Endothelial cell of umbilical vein (primary cell): ENCODE results near the gene VEGFA. TPM values are rescaled to one million over a fixed set of nuclear protein-coding genes. Genes with fewer than 3 reads are reported as not detected.

Source experiments
- BruUV-seq: library from RNA; stranded (reverse); fragments of 400-500 nt; replicated peaks from 2 replicates; lab custom pipeline; 2021; lab: Mats Ljungman, UMichigan
- CTCF ChIA-PET: fragments of 300-600, 350-600 bp; sonication (Branson Sonifier 250); formaldehyde crosslinking; loops from one replicate; lab custom pipeline; 2021; ENCODE audit warnings: antibody characterized with exemption, inconsistent platforms; lab: Charles Lee
- POLR2A ChIA-PET: fragments of 300-600, 350-600 bp; sonication (Branson Sonifier 250); formaldehyde crosslinking; loops from one replicate; lab custom pipeline; 2021; ENCODE audit warnings: antibody characterized with exemption, inconsistent platforms; lab: Charles Lee
- DNase-seq: peaks from one replicate; pipeline ENCODE4 v3.0.0-alpha.2; 2011; ENCODE audit warnings: low read depth, low spot score
- FAIRE-seq: peaks from 2 replicates; lab custom pipeline; 2011; peaks lifted over from hg19 to GRCh38; lab: Jason Lieb, UNC
- H2AFZ ChIP-seq: 2 replicates; pipeline ENCODE4 v1.6.0; 2012; ENCODE audit warnings: low read depth, low read length, control low read depth, inconsistent platforms
- H3K27ac ChIP-seq: 2 replicates; pipeline ENCODE4 v1.5.1; 2011; ENCODE audit warnings: low read depth, mild to moderate bottlenecking, control low read depth, low read length, moderate library complexity; ENCODE audit not compliant: insufficient read depth
- H3K27me3 ChIP-seq, 2 experiments: 2 replicates each; pipeline versions ENCODE4 v1.6.0 to v1.6.1; 2011; ENCODE audit warnings: low read length in 2 of 2, mixed read lengths in 1 of 2; ENCODE audit not compliant: control insufficient read depth in 2 of 2, insufficient read depth in 2 of 2
- H3K36me3 ChIP-seq, 2 experiments: 2 replicates in 1 of 2; 3 replicates in 1 of 2; pipeline ENCODE4 v1.5.1; 2011; ENCODE audit warnings: low read length in 2 of 2, mild to moderate bottlenecking in 1 of 2, moderate library complexity in 1 of 2; ENCODE audit not compliant: control insufficient read depth in 2 of 2, insufficient read depth in 2 of 2; ENCODE audit errors: extremely low read depth in 1 of 2
- H3K4me1 ChIP-seq: 3 replicates; pipeline ENCODE4 v1.5.1; 2011; ENCODE audit warnings: mild to moderate bottlenecking, low read length; ENCODE audit not compliant: control insufficient read depth, insufficient read depth; ENCODE audit errors: extremely low read depth
- H3K4me2 ChIP-seq: 2 replicates; pipeline ENCODE4 v1.6.1; 2011; ENCODE audit warnings: low read length, control low read depth, mixed read lengths; ENCODE audit not compliant: insufficient read depth
- H3K4me3 ChIP-seq, 3 experiments: fragments of 200-600 bp in 1 of 3; sonication (generic), shearing (Covaris generic) in 1 of 3; replicated peaks in 1 of 3; 2 replicates each; pipeline ENCODE4 v1.5.1; 2011 to 2016; ENCODE audit warnings: control low read depth in 3 of 3, low read length in 3 of 3, mild to moderate bottlenecking in 2 of 3, inconsistent platforms in 1 of 3, low read depth in 1 of 3, moderate library complexity in 1 of 3; ENCODE audit not compliant: insufficient read depth in 1 of 3
- H3K79me2 ChIP-seq: 2 replicates; pipeline ENCODE4 v1.6.0; 2012; ENCODE audit warnings: low read length, inconsistent platforms; ENCODE audit not compliant: control insufficient read depth, insufficient read depth
- H3K9ac ChIP-seq: replicated peaks from 2 replicates; pipeline ENCODE3; 2011; ENCODE audit warnings: low read length, control low read depth; ENCODE audit not compliant: insufficient read depth; ENCODE audit errors: extremely low read depth
- H3K9me1 ChIP-seq: replicated peaks from 3 replicates; pipeline ENCODE4 v1.6.0; 2011; ENCODE audit warnings: mild to moderate bottlenecking, low read length; ENCODE audit not compliant: control insufficient read depth, insufficient read depth; ENCODE audit errors: extremely low read depth
- H3K9me3 ChIP-seq: replicated peaks from 2 replicates; pipeline ENCODE4 v1.5.1; 2012; ENCODE audit warnings: low read length, inconsistent platforms; ENCODE audit not compliant: control insufficient read depth, insufficient read depth
- H4K20me1 ChIP-seq: replicated peaks from 2 replicates; pipeline ENCODE3; 2011; ENCODE audit warnings: mild to moderate bottlenecking, low read length; ENCODE audit not compliant: control insufficient read depth, insufficient read depth; ENCODE audit errors: extremely low read depth
- EZH2 ChIP-seq: IDR thresholded peaks from 2 replicates; pipeline ENCODE4 v1.6.1; 2012; ENCODE audit warnings: borderline replicate concordance, low read depth, mild to moderate bottlenecking, moderate library complexity, low read length, inconsistent platforms; ENCODE audit not compliant: severe bottlenecking
- FOS ChIP-seq: IDR thresholded peaks from 2 replicates; pipeline ENCODE4 v1.6.1; 2011; ENCODE audit warnings: mild to moderate bottlenecking, low read length, moderate library complexity, borderline replicate concordance; ENCODE audit not compliant: insufficient read depth
- GATA2 ChIP-seq: IDR thresholded peaks from 2 replicates; pipeline ENCODE4 v1.7.0; 2011; ENCODE audit warnings: low read depth, mild to moderate bottlenecking, moderate library complexity, mixed read lengths, low read length; ENCODE audit not compliant: insufficient read length, insufficient read depth
- JUN ChIP-seq: IDR thresholded peaks from 2 replicates; pipeline ENCODE4 v1.6.1; 2011; ENCODE audit warnings: borderline replicate concordance, low read depth; ENCODE audit not compliant: insufficient read length, insufficient read depth
- MAX ChIP-seq: IDR thresholded peaks from 2 replicates; pipeline ENCODE4 v1.6.1; 2011; ENCODE audit not compliant: insufficient read depth, insufficient read length
- MYC ChIP-seq: IDR thresholded peaks from one replicate; pipeline ENCODE4 v1.6.1; 2011; ENCODE audit warnings: mild to moderate bottlenecking, low read depth, low read length
- POLR2A ChIP-seq: IDR thresholded peaks from 2 replicates; pipeline ENCODE4 v1.6.1; 2012; ENCODE audit warnings: low read depth, mild to moderate bottlenecking, control low read depth, low read length
- POLR2AphosphoS5 ChIP-seq: IDR thresholded peaks from 2 replicates; pipeline ENCODE4 v1.6.1; 2012; ENCODE audit warnings: low read depth, mild to moderate bottlenecking, control low read depth, low read length, moderate library complexity; ENCODE audit not compliant: insufficient read depth
- dilution Hi-C: fragments of 300-500 bp; cut with MboI; formaldehyde crosslinking; loops from one replicate; pipeline ENCODE4 v1.15.0; 2019; ENCODE audit warnings: low sequenced_read_pairs; ENCODE audit not compliant: extremely low pct_ligation_motif_present
- intact Hi-C: fragments of 100-400 bp; cut with micrococcal nuclease; formaldehyde crosslinking; loops from one replicate; pipeline ENCODE4 v1.10.0; 2022
- polyA plus RNA-seq, 4 experiments: library from polyadenylated mRNA; depleted of rRNA in 3 of 4; stranded (reverse) in 3 of 4; unstranded in 1 of 4; fragments of >200 nt; gene quantifications; 2 replicates each; pipeline versions ENCODE4 v1.2.1 to v1.2.3, GENCODE V29; 2011 to 2012; ENCODE audit warnings: missing spikeins in 1 of 4
- total RNA-seq: library from RNA; stranded (reverse); gene quantifications from 2 replicates; pipeline ENCODE4 v1.2.3, GENCODE V29; 2021
- TF ChIP-seq, protein P1 (sequence below), 2 donors: IDR thresholded peaks; 1 replicate in 1 of 2; 2 replicates in 1 of 2; pipeline ENCODE4 v1.5.1; 2011; ENCODE audit warnings: low read length in 2 of 2, mild to moderate bottlenecking in 2 of 2, moderate library complexity in 2 of 2, control low read depth in 1 of 2, inconsistent platforms in 1 of 2, low read depth in 1 of 2; ENCODE audit not compliant: insufficient read depth in 1 of 2; ENCODE audit errors: extremely low read depth in 1 of 2

Gene VEGFA
- total and polyA plus RNA-seq, 2 donors (not counting 3 experiments of a cell fraction or from before 2014, with no cell fraction given): 18.1 to 19.9 TPM

- POLR2A ChIA-PET: no interaction called here
- no peaks in the 10 kb centered on the region for H3K79me2 ChIP-seq
- DNase-seq (no peak), FAIRE-seq (no peak)
- H2AFZ ChIP-seq: no peak overlapping the region
- H3K27me3 ChIP-seq: no peaks in the 10 kb centered on the region
- no peaks in the 10 kb centered on the region for H3K9me1 ChIP-seq
- no peaks in the 10 kb centered on the region for H3K4me1 ChIP-seq
- TF ChIP-seq POLR2A: no peak
- TF ChIP-seq JUN: no peak
- no peak for TF ChIP-seq EZH2
- TF ChIP-seq MAX: no peak
- TF ChIP-seq FOS: no peak
- TF ChIP-seq, protein P1, sequence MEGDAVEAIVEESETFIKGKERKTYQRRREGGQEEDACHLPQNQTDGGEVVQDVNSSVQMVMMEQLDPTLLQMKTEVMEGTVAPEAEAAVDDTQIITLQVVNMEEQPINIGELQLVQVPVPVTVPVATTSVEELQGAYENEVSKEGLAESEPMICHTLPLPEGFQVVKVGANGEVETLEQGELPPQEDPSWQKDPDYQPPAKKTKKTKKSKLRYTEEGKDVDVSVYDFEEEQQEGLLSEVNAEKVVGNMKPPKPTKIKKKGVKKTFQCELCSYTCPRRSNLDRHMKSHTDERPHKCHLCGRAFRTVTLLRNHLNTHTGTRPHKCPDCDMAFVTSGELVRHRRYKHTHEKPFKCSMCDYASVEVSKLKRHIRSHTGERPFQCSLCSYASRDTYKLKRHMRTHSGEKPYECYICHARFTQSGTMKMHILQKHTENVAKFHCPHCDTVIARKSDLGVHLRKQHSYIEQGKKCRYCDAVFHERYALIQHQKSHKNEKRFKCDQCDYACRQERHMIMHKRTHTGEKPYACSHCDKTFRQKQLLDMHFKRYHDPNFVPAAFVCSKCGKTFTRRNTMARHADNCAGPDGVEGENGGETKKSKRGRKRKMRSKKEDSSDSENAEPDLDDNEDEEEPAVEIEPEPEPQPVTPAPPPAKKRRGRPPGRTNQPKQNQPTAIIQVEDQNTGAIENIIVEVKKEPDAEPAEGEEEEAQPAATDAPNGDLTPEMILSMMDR (IDR thresholded peaks at IDR 0.05; ENCODE audit: extremely low read depth in 1 of 2, insufficient read depth in 1 of 2, low read depth in 1 of 2, low read length in 2 of 2): no peak
- no peak for TF ChIP-seq GATA2
- no peak for TF ChIP-seq MYC
- no peak for TF ChIP-seq POLR2AphosphoS5
- no peaks in the 10 kb centered on the region for H3K36me3 ChIP-seq
- H3K27ac ChIP-seq: no peak overlapping the region
- dilution Hi-C loops (no loop called here), intact Hi-C loops (no loop called here)
- BruUV-seq: no TSS peak
- H3K4me2 ChIP-seq: no peak overlapping the region
- H3K4me3 ChIP-seq: no peak overlapping the region
- no peaks in the 10 kb centered on the region for H4K20me1 ChIP-seq
- H3K9me3 ChIP-seq: no peaks in the 10 kb centered on the region
- no peak overlapping the region for H3K9ac ChIP-seq
- CTCF ChIA-PET: interaction anchor here (0.7 to 0.8 kb wide), 2 partner anchors 13 to 73 kb away, joined by 3 to 4 read pairs; no protein-coding TSS in a partner anchor
These were observed 29.6 kb upstream of the VEGFA start for GRCh38 chr6:43740321-43740960.
